GM06990 (cell line): ENCODE measurements around the gene HNRNPA3.
"Not testable (repeated sequence)": the region's sequence is repeated elsewhere in the genome, so short reads cannot be mapped to it uniquely, and the experiment has no call there.

ENCODE experiments used
- DNase-seq: peaks from one replicate; pipeline ENCODE4 v3.0.0-alpha.2; 2011; ENCODE audit not compliant: insufficient read length; ENCODE audit errors: extremely low read depth
- H3K27me3 ChIP-seq: replicated peaks from 2 replicates; pipeline ENCODE4 v1.6.0; 2011; ENCODE audit warnings: low read length; ENCODE audit not compliant: control insufficient read depth, insufficient read depth
- H3K36me3 ChIP-seq: 2 replicates; pipeline ENCODE4 v1.5.1; 2011; ENCODE audit warnings: low read length; ENCODE audit not compliant: control insufficient read depth, insufficient read depth
- H3K4me3 ChIP-seq: replicated peaks from 2 replicates; pipeline ENCODE4 v1.5.1; 2011; ENCODE audit warnings: low read depth, mild to moderate bottlenecking, control low read depth, low read length
- CTCF ChIP-seq: IDR thresholded peaks from 2 replicates; pipeline ENCODE4 v1.5.1; 2011; ENCODE audit warnings: low read length, control low read depth, mild to moderate bottlenecking, inconsistent platforms; ENCODE audit not compliant: insufficient read depth, poor library complexity, severe bottlenecking

HNRNPA3 gene

GRCh38 chr2:177265824-177266817, 53.5 kb downstream of the HNRNPA3 start:
- peak; percentile 25 for DNase-seq
- TF ChIP-seq CTCF, result no peak
- Histone ChIP-seq H3K4me3 (no peak overlapping the region; the same call in 1 of the 2 replicates), H3K36me3 (no peaks in the 10 kb centered on the region), H3K27me3 (no peaks in the 10 kb centered on the region)

- not testable (repeated sequence) for H3K27me3 ChIP-seq, H3K36me3 ChIP-seq, H3K4me3 ChIP-seq, DNase-seq
Measured at GRCh38 chr2:177266955-177267354, 54.4 kb downstream of the HNRNPA3 start.

- H3K36me3 ChIP-seq, result no peaks in the 10 kb centered on the region
- DNase-seq, result no peak
- no peaks in the 10 kb centered on the region for H3K27me3 ChIP-seq
- no peak overlapping the region for H3K4me3 ChIP-seq
- no peak for TF ChIP-seq CTCF
Measured at GRCh38 chr2:177268187-177268871, 55.7 kb downstream of the HNRNPA3 start.

- H3K27me3 ChIP-seq, result no peaks in the 10 kb centered on the region
- no peak for DNase-seq
- no peak overlapping the region for H3K4me3 ChIP-seq
- TF ChIP-seq CTCF, result no peak
- H3K36me3 ChIP-seq, result no peaks in the 10 kb centered on the region
Measured at GRCh38 chr2:177268901-177269300, 56.3 kb downstream of the HNRNPA3 start.

- DNase-seq, result no peak
- no peak overlapping the region for H3K4me3 ChIP-seq
Measured at GRCh38 chr2:177270531-177270930, 57.9 kb downstream of the HNRNPA3 start.

More at GRCh38 chr2:177270531-177270930, 57.9 kb downstream of the HNRNPA3 start:
- Histone ChIP-seq H3K36me3 (no peaks in the 10 kb centered on the region), H3K27me3 (no peaks in the 10 kb centered on the region)
- TF ChIP-seq CTCF, result no peak
